Testis (tissue), 2 donors: ENCODE measurements around the gene ZFC3H1.

Experiments used
- POLR2A ChIP-seq: fragments of 450-650 bp; IDR thresholded peaks from one replicate; pipeline ENCODE4 v1.6.1; 2017; ENCODE audit warnings: antibody characterized with exemption, mild to moderate bottlenecking, moderate library complexity
- TF ChIP-seq, protein P1 (sequence below), 3 experiments: fragments of 450-650 bp in 2 of 3; fragments of 200-600 bp in 1 of 3; sonication (generic) in 1 of 3; IDR thresholded peaks; one replicate each; pipeline ENCODE4 v1.5.1; 2016 to 2019; ENCODE audit warnings: antibody characterized with exemption in 3 of 3, mild to moderate bottlenecking in 2 of 3, moderate library complexity in 1 of 3

- TF ChIP-seq POLR2A: no peak
- TF ChIP-seq, protein P1, sequence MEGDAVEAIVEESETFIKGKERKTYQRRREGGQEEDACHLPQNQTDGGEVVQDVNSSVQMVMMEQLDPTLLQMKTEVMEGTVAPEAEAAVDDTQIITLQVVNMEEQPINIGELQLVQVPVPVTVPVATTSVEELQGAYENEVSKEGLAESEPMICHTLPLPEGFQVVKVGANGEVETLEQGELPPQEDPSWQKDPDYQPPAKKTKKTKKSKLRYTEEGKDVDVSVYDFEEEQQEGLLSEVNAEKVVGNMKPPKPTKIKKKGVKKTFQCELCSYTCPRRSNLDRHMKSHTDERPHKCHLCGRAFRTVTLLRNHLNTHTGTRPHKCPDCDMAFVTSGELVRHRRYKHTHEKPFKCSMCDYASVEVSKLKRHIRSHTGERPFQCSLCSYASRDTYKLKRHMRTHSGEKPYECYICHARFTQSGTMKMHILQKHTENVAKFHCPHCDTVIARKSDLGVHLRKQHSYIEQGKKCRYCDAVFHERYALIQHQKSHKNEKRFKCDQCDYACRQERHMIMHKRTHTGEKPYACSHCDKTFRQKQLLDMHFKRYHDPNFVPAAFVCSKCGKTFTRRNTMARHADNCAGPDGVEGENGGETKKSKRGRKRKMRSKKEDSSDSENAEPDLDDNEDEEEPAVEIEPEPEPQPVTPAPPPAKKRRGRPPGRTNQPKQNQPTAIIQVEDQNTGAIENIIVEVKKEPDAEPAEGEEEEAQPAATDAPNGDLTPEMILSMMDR (IDR thresholded peaks at IDR 0.05): no peak
Observed at GRCh38 chr12:71566655-71567054, 97.0 kb downstream of the ZFC3H1 start.
